Smooth muscle cell (in vitro differentiated cells): Measurements from ENCODE around the gene CLPTM1L. TPM values are rescaled to one million over a fixed set of nuclear protein-coding genes. Genes with fewer than 3 reads are reported as not detected.

Experiments
- DNase-seq: peaks from one replicate; lab custom pipeline; 2025; ENCODE audit not compliant: unreplicated experiment; lab: John Stamatoyannopoulos, UW
- H2AFZ ChIP-seq: fragments of 200-600 bp; sonication (generic); 2 replicates; pipeline ENCODE4 v1.6.0; 2016; ENCODE audit warnings: antibody characterized with exemption, low read depth, mild to moderate bottlenecking
- H3F3A ChIP-seq: fragments of 200-600 bp; sonication (generic); 2 replicates; pipeline ENCODE4 v1.6.0; 2017; ENCODE audit warnings: antibody characterized with exemption, low read depth
- H3K27ac ChIP-seq: fragments of 200-600 bp; sonication (generic); 2 replicates; pipeline ENCODE4 v1.5.1; 2016; ENCODE audit warnings: low read depth, mild to moderate bottlenecking
- H3K27me3 ChIP-seq: fragments of 200-600 bp; sonication (generic); 2 replicates; pipeline ENCODE4 v1.6.1; 2016; ENCODE audit warnings: low read depth, mild to moderate bottlenecking
- H3K36me3 ChIP-seq: fragments of 200-600 bp; sonication (generic); 2 replicates; pipeline ENCODE4 v1.5.1; 2016; ENCODE audit warnings: low read depth
- H3K4me1 ChIP-seq: fragments of 200-600 bp; sonication (generic); 2 replicates; pipeline ENCODE4 v1.5.1; 2016; ENCODE audit warnings: low read depth
- H3K4me2 ChIP-seq: fragments of 200-600 bp; sonication (generic); 2 replicates; pipeline ENCODE4 v1.6.0; 2016; ENCODE audit warnings: mild to moderate bottlenecking
- H3K4me3 ChIP-seq: fragments of 200-600 bp; sonication (generic); 2 replicates; pipeline ENCODE4 v1.5.1; 2016; ENCODE audit warnings: mild to moderate bottlenecking
- H3K79me2 ChIP-seq: fragments of 200-600 bp; sonication (generic); 2 replicates; pipeline ENCODE4 v1.6.0; 2016; ENCODE audit warnings: low read depth, mild to moderate bottlenecking
- H3K9ac ChIP-seq: fragments of 200-600 bp; sonication (generic); 2 replicates; pipeline ENCODE4 v1.6.0; 2016; ENCODE audit warnings: low read depth
- H3K9me3 ChIP-seq: fragments of 200-600 bp; sonication (generic); replicated peaks from 2 replicates; pipeline ENCODE4 v1.5.1; 2016; ENCODE audit warnings: low read depth
- H4K20me1 ChIP-seq: fragments of 200-600 bp; sonication (generic); 2 replicates; pipeline ENCODE4 v1.6.0; 2016; ENCODE audit warnings: low read depth
- CTCF ChIP-seq: fragments of 200-600 bp; sonication (generic); IDR thresholded peaks from 2 replicates; pipeline ENCODE4 v1.5.1; 2017; ENCODE audit warnings: borderline replicate concordance, mild to moderate bottlenecking, antibody characterized with exemption; ENCODE audit not compliant: insufficient read depth, poor library complexity, severe bottlenecking
- WGBS: methylation state at CpG from one replicate; pipeline ENCODE4 v1.1.7; 2016; ENCODE audit warnings: low lambda C conversion rate; 5-methylcytosine and 5-hydroxymethylcytosine counted together
- polyA plus RNA-seq: library from polyadenylated mRNA; unstranded; fragments of >200 nt; fragmentation: Nextera tagmentation; extraction: Ambion mirVana; gene quantifications from 2 replicates; pipeline ENCODE4 v1.2.1, GENCODE V29; 2016
- total RNA-seq: library from RNA; depleted of rRNA; stranded (reverse); fragments of >200 nt; gene quantifications from 2 replicates; pipeline ENCODE4 v1.2.3, GENCODE V29; 2014

Gene CLPTM1L
- total and polyA plus RNA-seq, 2 experiments from 2014 or later, result 125 to 127 TPM

- H3F3A ChIP-seq, result no peaks in the 10 kb centered on the region
- H2AFZ ChIP-seq, result no peak overlapping the region
- TF ChIP-seq CTCF, result no peak
- no peaks in the 10 kb centered on the region for H4K20me1 ChIP-seq
- H3K36me3 ChIP-seq, result no peaks in the 10 kb centered on the region
- no peak overlapping the region for H3K4me2 ChIP-seq
- no peak overlapping the region for H3K4me3 ChIP-seq
- 91% methylated on average over 10 of the region's 11 CpGs for WGBS
- no peaks in the 10 kb centered on the region for H3K4me1 ChIP-seq
- no peaks in the 10 kb centered on the region for H3K79me2 ChIP-seq
- H3K9me3 ChIP-seq, result no peaks in the 10 kb centered on the region
- no peak for DNase-seq
- no peak overlapping the region for H3K27ac ChIP-seq
- no peak overlapping the region for H3K9ac ChIP-seq
- H3K27me3 ChIP-seq, result peaks cover 40% of the 10 kb centered on the region
Observed at GRCh38 chr5:1392261-1392660, 47.4 kb upstream of the CLPTM1L start.

GRCh38 chr5:1391691-1392090 lies 46.8 kb upstream of the CLPTM1L start:
- Histone ChIP-seq H3K4me2 (no peak overlapping the region), H3K27me3 (peaks cover 41% of the 10 kb centered on the region), H3K36me3 (no peaks in the 10 kb centered on the region), H4K20me1 (no peaks in the 10 kb centered on the region), H3K9me3 (no peaks in the 10 kb centered on the region), H3K9ac (no peak overlapping the region), H3K4me1 (no peaks in the 10 kb centered on the region), H3K4me3 (no peak overlapping the region), H3K27ac (no peak overlapping the region), H2AFZ (no peak overlapping the region), H3K79me2 (no peaks in the 10 kb centered on the region), H3F3A (no peaks in the 10 kb centered on the region)
- WGBS, result 74% methylated on average over 11 of the region's 11 CpGs
- no peak for TF ChIP-seq CTCF
- DNase-seq, result no peak

GRCh38 chr5:1390861-1391600 lies 46.1 kb upstream of the CLPTM1L start:
- H3K4me2 ChIP-seq, result no peak overlapping the region
- TF ChIP-seq CTCF, result no peak
- no peaks in the 10 kb centered on the region for H3K36me3 ChIP-seq
- no peak overlapping the region for H3K4me3 ChIP-seq
- H3F3A ChIP-seq, result no peaks in the 10 kb centered on the region
- no peak overlapping the region for H2AFZ ChIP-seq
- no peaks in the 10 kb centered on the region for H3K9me3 ChIP-seq
- no peak overlapping the region for H3K27ac ChIP-seq
- H3K9ac ChIP-seq, result no peak overlapping the region
- WGBS, result 87% methylated on average over 21 of the region's 21 CpGs
- H3K27me3 ChIP-seq, result peaks cover 46% of the 10 kb centered on the region
- no peaks in the 10 kb centered on the region for H4K20me1 ChIP-seq
- H3K4me1 ChIP-seq, result no peaks in the 10 kb centered on the region
- no peaks in the 10 kb centered on the region for H3K79me2 ChIP-seq
- no peak for DNase-seq

- 84% methylated on average over 7 of the region's 7 CpGs for WGBS
- H3K4me1 ChIP-seq, result peaks cover 3% of the 10 kb centered on the region
- no peaks in the 10 kb centered on the region for H4K20me1 ChIP-seq
- H3K9ac ChIP-seq, result no peak overlapping the region
- peaks cover 53% of the 10 kb centered on the region for H3K27me3 ChIP-seq
- H3K79me2 ChIP-seq, result no peaks in the 10 kb centered on the region
- TF ChIP-seq CTCF, result no peak
- H3K36me3 ChIP-seq, result no peaks in the 10 kb centered on the region
- no peak for DNase-seq
- no peak overlapping the region for H3K4me2 ChIP-seq
- H3K9me3 ChIP-seq, result no peaks in the 10 kb centered on the region
- H2AFZ ChIP-seq, result no peak overlapping the region
- H3F3A ChIP-seq, result no peaks in the 10 kb centered on the region
- H3K27ac ChIP-seq, result no peak overlapping the region
- no peak overlapping the region for H3K4me3 ChIP-seq
Observed at GRCh38 chr5:1390333-1390732, 45.4 kb upstream of the CLPTM1L start.
